Measurements from ENCODE around the gene MGMT. TPM values are rescaled to one million over a fixed set of nuclear protein-coding genes. Genes with fewer than 3 reads are reported as not detected.

Gene MGMT
- total and polyA plus RNA-seq, 4 donors, result 28.2 to 79.1 (median 46.0) TPM

DNA sequence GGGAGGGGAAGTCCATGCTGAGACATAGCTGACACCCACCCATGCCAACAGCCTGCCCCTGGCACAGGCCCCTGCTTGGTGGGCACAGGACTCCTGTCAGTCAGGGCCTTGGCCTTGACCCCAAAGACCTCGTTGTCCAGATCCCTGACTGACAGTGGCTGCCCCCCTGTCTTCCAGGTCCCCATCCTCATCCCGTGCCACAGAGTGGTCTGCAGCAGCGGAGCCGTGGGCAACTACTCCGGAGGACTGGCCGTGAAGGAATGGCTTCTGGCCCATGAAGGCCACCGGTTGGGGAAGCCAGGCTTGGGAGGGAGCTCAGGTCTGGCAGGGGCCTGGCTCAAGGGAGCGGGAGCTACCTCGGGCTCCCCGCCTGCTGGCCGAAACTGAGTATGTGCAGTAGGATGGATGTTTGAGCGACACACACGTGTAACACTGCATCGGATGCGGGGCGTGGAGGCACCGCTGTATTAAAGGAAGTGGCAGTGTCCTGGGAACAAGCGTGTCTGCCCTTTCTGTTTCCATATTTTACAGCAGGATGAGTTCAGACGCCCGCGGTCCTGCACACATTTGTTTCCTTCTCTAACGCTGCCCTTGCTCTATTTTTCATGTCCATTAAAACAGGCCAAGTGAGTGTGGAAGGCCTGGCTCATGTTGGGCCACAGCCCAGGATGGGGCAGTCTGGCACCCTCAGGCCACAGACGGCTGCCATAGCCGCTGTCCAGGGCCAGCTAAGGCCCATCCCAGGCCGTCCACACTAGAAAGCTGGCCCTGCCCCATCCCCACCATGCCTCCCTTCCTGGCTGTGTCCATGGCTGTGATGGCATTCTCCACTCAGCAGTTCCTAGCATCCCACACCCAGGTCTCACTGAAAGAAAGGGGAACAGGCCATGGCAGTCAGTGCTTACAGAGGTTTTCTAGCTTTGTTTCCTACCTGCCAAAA, 299.8 kb downstream of the MGMT start:
- Histone ChIP-seq H3K36me3 (ENCODE audit: control insufficient read depth in 4 of 4, insufficient read depth in 3 of 4, low read depth in 1 of 4, low read length in 3 of 4) (peaks cover 0 to 32% (median 10%) of the 10 kb centered on the region in 4 donors), H3K4me1 (ENCODE audit: control insufficient read depth in 4 of 4, insufficient read depth in 4 of 4, low read length in 3 of 4) (no peaks in the 10 kb centered on the region), H3K4me3 (ENCODE audit: low read depth in 1 of 3, low read length in 3 of 3) (no peak overlapping the region), H3K27me3 (ENCODE audit: control insufficient read depth in 4 of 4, insufficient read depth in 4 of 4, low read length in 3 of 4) (no peaks in the 10 kb centered on the region), H3K9me3 (ENCODE audit: control insufficient read depth in 4 of 4, low read length in 3 of 4) (no peaks in the 10 kb centered on the region), H3K27ac (ENCODE audit: low read depth in 1 of 2, low read length in 2 of 2) (no peak overlapping the region), H3K9ac (ENCODE audit: low read depth in 1 of 2, low read length in 2 of 2) (no peak overlapping the region)
- peak; percentile 19 for DNase-seq (ENCODE audit: low spot score)
- 96% methylated on average over 25 of the region's 25 CpGs for WGBS
- TF ChIP-seq, protein P1, sequence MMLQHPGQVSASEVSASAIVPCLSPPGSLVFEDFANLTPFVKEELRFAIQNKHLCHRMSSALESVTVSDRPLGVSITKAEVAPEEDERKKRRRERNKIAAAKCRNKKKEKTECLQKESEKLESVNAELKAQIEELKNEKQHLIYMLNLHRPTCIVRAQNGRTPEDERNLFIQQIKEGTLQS (IDR thresholded peaks at IDR 0.05), result no peak
- no peak for TF ChIP-seq SP1 (IDR thresholded peaks at IDR 0.05)
- no peak for TF ChIP-seq RXRA (IDR thresholded peaks at IDR 0.05)
- TF ChIP-seq GABPA (IDR thresholded peaks at IDR 0.05 in 1 of 2, conservative IDR thresholded peaks at IDR 0.05 in 1 of 2), result no peak
- TF ChIP-seq, protein P2, sequence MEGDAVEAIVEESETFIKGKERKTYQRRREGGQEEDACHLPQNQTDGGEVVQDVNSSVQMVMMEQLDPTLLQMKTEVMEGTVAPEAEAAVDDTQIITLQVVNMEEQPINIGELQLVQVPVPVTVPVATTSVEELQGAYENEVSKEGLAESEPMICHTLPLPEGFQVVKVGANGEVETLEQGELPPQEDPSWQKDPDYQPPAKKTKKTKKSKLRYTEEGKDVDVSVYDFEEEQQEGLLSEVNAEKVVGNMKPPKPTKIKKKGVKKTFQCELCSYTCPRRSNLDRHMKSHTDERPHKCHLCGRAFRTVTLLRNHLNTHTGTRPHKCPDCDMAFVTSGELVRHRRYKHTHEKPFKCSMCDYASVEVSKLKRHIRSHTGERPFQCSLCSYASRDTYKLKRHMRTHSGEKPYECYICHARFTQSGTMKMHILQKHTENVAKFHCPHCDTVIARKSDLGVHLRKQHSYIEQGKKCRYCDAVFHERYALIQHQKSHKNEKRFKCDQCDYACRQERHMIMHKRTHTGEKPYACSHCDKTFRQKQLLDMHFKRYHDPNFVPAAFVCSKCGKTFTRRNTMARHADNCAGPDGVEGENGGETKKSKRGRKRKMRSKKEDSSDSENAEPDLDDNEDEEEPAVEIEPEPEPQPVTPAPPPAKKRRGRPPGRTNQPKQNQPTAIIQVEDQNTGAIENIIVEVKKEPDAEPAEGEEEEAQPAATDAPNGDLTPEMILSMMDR (IDR thresholded peaks at IDR 0.05; ENCODE audit: low read depth, low read length, missing input control), result no peak
- no peak for TF ChIP-seq FOXA2 (IDR thresholded peaks at IDR 0.05)
- TF ChIP-seq HNF4A (conservative IDR thresholded peaks at IDR 0.05), result no peak
- no peak for TF ChIP-seq TAF1 (conservative IDR thresholded peaks at IDR 0.05)
- TF ChIP-seq FOXA1 (IDR thresholded peaks at IDR 0.05), result no peak
- no peak for TF ChIP-seq JUND (IDR thresholded peaks at IDR 0.05)
- no peak for TF ChIP-seq EGR1 (IDR thresholded peaks at IDR 0.05; ENCODE audit: low read depth in 2 of 2)
- TF ChIP-seq, protein P3, sequence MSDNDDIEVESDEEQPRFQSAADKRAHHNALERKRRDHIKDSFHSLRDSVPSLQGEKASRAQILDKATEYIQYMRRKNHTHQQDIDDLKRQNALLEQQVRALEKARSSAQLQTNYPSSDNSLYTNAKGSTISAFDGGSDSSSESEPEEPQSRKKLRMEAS (IDR thresholded peaks at IDR 0.05), result no peak
- no peak for TF ChIP-seq YY1 (IDR thresholded peaks at IDR 0.05)
- TF ChIP-seq NR2F2 (IDR thresholded peaks at IDR 0.05), result no peak
- TF ChIP-seq, protein P4, sequence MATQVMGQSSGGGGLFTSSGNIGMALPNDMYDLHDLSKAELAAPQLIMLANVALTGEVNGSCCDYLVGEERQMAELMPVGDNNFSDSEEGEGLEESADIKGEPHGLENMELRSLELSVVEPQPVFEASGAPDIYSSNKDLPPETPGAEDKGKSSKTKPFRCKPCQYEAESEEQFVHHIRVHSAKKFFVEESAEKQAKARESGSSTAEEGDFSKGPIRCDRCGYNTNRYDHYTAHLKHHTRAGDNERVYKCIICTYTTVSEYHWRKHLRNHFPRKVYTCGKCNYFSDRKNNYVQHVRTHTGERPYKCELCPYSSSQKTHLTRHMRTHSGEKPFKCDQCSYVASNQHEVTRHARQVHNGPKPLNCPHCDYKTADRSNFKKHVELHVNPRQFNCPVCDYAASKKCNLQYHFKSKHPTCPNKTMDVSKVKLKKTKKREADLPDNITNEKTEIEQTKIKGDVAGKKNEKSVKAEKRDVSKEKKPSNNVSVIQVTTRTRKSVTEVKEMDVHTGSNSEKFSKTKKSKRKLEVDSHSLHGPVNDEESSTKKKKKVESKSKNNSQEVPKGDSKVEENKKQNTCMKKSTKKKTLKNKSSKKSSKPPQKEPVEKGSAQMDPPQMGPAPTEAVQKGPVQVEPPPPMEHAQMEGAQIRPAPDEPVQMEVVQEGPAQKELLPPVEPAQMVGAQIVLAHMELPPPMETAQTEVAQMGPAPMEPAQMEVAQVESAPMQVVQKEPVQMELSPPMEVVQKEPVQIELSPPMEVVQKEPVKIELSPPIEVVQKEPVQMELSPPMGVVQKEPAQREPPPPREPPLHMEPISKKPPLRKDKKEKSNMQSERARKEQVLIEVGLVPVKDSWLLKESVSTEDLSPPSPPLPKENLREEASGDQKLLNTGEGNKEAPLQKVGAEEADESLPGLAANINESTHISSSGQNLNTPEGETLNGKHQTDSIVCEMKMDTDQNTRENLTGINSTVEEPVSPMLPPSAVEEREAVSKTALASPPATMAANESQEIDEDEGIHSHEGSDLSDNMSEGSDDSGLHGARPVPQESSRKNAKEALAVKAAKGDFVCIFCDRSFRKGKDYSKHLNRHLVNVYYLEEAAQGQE (IDR thresholded peaks at IDR 0.05), result no peak
- TF ChIP-seq, protein P5, sequence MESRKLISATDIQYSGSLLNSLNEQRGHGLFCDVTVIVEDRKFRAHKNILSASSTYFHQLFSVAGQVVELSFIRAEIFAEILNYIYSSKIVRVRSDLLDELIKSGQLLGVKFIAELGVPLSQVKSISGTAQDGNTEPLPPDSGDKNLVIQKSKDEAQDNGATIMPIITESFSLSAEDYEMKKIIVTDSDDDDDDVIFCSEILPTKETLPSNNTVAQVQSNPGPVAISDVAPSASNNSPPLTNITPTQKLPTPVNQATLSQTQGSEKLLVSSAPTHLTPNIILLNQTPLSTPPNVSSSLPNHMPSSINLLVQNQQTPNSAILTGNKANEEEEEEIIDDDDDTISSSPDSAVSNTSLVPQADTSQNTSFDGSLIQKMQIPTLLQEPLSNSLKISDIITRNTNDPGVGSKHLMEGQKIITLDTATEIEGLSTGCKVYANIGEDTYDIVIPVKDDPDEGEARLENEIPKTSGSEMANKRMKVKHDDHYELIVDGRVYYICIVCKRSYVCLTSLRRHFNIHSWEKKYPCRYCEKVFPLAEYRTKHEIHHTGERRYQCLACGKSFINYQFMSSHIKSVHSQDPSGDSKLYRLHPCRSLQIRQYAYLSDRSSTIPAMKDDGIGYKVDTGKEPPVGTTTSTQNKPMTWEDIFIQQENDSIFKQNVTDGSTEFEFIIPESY (IDR thresholded peaks at IDR 0.05), result no peak

All from liver (tissue), 9 donors.